GM12873 (cell line): ENCODE data around the gene CILP.

Experiments
- TF ChIP-seq, protein P1 (sequence below): IDR thresholded peaks from 2 replicates; pipeline ENCODE4 v1.5.1; 2012; ENCODE audit warnings: low read depth, mild to moderate bottlenecking, moderate library complexity, low read length, control low read depth; ENCODE audit not compliant: insufficient read depth; ENCODE audit errors: missing control alignments

Gene CILP

GRCh38 chr15:65163041-65163440 is 48.2 kb downstream of the CILP start:
- TF ChIP-seq, protein P1, sequence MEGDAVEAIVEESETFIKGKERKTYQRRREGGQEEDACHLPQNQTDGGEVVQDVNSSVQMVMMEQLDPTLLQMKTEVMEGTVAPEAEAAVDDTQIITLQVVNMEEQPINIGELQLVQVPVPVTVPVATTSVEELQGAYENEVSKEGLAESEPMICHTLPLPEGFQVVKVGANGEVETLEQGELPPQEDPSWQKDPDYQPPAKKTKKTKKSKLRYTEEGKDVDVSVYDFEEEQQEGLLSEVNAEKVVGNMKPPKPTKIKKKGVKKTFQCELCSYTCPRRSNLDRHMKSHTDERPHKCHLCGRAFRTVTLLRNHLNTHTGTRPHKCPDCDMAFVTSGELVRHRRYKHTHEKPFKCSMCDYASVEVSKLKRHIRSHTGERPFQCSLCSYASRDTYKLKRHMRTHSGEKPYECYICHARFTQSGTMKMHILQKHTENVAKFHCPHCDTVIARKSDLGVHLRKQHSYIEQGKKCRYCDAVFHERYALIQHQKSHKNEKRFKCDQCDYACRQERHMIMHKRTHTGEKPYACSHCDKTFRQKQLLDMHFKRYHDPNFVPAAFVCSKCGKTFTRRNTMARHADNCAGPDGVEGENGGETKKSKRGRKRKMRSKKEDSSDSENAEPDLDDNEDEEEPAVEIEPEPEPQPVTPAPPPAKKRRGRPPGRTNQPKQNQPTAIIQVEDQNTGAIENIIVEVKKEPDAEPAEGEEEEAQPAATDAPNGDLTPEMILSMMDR: no peak

- TF ChIP-seq, protein P1: no peak
Measured at GRCh38 chr15:65156692-65157091, 54.6 kb downstream of the CILP start.

GRCh38 chr15:65154720-65155119 is 56.6 kb downstream of the CILP start:
- TF ChIP-seq, protein P1: no peak

DNA sequence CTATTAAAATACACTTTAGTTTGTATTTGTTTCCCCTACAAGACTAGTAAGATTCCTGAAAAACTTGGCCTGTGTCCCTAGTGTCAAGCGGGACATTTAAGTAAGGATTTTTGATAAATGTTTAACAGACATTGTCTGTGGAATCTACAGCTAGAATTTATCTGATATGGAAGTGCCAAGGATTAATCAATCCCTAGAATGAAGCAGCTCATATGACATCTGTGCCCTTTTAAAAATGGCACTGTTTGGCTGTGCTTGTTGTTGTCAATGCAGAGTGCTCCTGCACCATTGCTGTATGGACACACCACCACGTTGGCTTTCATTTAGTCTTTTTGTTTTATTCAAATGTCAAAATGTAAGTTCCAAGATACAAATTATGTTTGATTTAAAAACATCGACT is 63.4 kb downstream of the CILP start:
- TF ChIP-seq, protein P1: no peak

DNA sequence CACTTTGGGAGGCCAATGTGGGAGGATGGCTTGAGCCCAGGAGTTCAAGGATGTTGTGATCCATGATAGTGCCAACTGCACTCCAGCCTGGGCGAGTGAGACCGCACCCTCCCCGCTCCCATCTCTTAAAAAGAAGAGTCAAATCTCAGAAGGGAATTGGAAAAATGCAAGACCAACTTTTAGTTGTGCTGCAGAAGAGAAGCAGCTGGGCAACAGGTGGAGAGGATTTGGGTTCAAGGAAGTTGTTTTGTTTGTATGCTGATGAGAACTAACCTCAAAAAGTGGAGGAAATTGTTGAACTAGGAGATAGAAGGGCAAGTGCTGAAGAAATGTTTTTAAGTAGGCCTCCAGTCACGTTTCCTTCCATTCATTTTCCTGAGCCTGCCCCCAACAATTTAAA is 64.8 kb downstream of the CILP start:
- TF ChIP-seq, protein P1: no peak
